GM12872 (cell line): Measurements from ENCODE around the gene INSM2.

Experiments
- TF ChIP-seq, protein P1 (sequence below): IDR thresholded peaks from 3 replicates; pipeline ENCODE4 v1.5.1; 2011; ENCODE audit warnings: low read depth, mild to moderate bottlenecking, low read length, moderate library complexity; ENCODE audit not compliant: insufficient read depth

INSM2 gene, protein sequence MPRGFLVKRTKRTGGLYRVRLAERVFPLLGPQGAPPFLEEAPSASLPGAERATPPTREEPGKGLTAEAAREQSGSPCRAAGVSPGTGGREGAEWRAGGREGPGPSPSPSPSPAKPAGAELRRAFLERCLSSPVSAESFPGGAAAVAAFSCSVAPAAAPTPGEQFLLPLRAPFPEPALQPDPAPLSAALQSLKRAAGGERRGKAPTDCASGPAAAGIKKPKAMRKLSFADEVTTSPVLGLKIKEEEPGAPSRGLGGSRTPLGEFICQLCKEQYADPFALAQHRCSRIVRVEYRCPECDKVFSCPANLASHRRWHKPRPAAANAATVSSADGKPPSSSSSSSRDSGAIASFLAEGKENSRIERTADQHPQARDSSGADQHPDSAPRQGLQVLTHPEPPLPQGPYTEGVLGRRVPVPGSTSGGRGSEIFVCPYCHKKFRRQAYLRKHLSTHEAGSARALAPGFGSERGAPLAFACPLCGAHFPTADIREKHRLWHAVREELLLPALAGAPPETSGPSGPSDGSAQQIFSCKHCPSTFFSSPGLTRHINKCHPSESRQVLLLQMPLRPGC

DNA sequence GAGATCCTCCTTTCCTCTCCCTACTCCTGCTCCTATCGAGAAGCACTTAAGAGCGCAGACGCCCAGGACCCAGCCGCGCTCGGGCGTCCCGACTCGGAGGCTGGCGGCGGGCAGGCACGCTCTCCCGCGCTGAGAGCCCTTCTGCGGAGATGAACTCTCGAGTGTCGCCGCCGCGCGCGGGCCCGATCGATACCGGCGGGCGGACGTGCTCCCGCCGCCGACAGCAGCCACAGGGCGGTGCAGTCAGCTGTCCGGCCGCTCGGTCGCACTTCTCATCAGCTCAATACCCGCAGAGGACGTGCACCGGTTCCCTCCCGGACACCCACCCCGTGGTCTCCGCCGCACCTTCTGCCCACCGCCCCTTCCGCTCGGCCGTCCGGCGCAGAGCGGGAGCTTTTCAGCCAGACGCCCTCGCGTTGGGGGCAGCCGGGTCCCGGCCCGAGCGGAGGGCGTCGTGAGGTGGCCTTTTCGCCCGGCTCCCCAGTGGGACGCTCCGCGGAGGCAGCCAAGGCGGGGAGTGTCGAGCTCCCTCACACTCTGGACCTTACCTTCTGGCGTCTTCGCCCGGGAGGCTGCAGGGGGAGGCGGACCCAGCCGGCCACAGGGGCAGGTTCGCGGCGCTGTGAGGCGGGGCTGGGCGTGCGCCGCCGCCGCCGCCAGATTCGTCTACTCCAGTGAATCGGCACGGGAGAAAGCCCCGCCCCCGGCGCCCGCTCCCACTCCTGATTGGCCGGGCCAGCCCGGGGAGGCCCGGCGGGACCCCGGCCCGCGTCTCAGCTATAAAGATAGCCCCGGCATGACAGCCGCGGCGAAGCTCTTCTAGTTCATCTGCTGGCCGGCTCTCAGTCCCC is at the start of gene INSM2:
Gene INSM2, plus strand, starts transcription at position 808 of the 851 bp plus-strand sequence. CDS start 89 bp downstream, outside the sequence.
- TF ChIP-seq, protein P1, sequence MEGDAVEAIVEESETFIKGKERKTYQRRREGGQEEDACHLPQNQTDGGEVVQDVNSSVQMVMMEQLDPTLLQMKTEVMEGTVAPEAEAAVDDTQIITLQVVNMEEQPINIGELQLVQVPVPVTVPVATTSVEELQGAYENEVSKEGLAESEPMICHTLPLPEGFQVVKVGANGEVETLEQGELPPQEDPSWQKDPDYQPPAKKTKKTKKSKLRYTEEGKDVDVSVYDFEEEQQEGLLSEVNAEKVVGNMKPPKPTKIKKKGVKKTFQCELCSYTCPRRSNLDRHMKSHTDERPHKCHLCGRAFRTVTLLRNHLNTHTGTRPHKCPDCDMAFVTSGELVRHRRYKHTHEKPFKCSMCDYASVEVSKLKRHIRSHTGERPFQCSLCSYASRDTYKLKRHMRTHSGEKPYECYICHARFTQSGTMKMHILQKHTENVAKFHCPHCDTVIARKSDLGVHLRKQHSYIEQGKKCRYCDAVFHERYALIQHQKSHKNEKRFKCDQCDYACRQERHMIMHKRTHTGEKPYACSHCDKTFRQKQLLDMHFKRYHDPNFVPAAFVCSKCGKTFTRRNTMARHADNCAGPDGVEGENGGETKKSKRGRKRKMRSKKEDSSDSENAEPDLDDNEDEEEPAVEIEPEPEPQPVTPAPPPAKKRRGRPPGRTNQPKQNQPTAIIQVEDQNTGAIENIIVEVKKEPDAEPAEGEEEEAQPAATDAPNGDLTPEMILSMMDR: 0 out of 3 replicates have a peak, but pooled peaks have one; percentile 10

DNA sequence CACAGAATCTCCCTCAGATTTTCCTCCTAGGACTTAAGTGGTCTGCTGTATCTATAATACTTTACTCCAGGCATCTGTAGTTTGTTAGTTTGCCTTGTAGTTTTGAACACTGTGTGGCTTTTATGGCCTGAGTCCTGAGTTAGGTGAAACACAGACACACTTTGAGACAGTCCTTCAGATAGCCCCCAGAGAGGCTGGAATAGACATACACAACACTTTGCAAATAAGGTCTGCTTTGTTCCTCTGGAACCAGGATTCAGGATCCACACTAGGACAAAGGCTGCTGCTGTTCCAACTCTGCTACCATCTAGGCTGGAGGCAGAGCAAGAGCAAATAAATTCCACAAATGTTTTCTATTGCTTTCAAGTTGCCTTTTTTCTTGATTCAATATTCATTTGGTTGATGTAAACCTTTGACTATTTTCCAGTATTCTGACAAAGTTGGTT is 41.4 kb upstream of the INSM2 start:
- TF ChIP-seq, protein P1: no peak

DNA sequence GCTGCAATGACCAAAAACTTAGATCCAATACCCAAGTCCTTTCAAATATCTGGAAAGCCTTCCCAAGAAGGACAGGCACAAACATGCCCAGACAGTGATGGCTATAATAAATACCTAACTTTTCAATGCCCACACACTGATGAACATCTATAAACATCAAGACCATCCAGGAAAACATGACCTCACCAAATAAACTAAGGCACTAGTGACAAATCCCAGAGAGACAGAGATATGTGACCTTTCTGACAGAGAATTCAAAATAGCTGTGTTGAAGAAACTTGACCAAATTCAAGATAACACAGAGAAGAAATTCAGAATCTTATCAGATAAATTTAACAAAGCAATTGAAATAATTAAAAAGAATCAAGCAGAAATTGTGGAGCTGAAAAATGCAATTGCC is 38.7 kb upstream of the INSM2 start:
- TF ChIP-seq, protein P1: no peak

DNA sequence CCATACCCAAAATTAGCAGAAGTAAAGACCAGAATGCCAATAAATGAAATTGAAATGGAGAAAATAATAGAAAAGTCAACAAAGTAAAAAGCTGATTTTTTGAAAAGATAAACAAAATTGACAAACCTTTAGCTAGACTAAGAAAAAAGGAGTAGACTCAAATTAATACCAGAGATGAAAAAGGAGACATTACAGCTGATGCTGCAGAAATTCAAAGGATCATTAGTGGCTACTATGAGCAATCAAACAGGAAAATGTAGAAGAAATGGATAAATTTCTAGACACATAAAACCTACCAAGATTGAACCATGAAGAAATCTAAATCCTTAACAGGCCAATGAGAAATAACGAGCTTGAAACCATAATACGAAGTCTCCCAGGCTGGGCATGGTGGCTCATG is 34.8 kb upstream of the INSM2 start:
- TF ChIP-seq, protein P1: no peak

DNA sequence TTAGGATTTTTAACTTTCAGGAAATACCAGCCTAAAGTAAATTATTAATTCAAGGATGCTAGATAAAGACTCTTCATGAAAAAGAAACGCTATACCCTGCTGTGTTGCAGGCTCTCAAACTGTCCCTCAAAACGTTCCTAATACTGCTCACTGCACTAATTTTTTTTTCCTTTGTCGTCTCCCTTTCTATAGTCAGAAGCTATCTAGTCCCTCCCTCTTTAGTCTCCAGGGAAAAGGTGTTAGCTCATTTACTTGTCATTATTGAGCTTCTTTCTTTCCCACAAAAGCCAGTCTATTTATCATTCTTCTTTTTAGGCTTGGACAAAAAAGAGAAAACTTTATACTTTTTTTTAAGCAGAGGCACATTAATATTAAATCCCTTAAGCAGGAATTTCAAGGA is 30.3 kb upstream of the INSM2 start:
- TF ChIP-seq, protein P1: no peak

DNA sequence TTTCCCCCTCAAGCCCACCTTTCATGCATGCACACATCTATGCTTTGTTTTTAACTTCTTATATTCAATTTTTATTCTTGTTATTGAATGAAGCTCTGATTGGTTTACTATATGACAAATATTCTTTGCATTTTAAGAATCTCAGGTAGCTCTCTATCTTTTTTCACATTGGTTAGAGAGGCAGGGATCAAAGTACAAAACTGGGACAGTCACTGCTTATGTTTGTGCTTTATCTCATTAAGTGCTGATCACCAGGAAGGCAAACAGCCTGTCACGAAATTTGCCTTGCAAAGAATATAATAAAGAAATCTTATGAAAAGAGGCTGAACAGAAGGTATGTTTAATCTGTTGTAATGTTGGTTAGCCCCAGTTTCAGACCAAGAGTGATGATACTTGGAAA is 29.7 kb upstream of the INSM2 start:
- TF ChIP-seq, protein P1: no peak

DNA sequence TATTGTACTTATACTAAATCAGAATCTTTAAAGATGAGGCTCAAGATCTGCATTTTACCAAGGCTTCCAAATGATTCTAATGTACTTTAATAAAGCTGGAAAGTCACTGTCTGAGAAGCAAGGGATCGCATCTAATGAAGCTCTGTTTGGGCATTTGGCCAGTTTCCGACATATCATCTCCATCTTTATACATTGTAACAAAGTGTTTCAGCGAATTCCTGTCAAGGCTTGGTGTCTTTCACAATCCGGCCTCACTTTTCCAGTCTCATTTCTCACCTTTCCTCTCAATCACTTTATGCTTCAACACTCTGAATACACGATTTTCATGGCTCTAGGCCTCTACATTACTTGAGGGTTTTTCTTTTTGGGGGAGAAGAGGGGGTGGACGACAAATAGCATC is 27.5 kb upstream of the INSM2 start:
- TF ChIP-seq, protein P1: no peak
